Measurements from ENCODE around the gene PNPLA4. TPM values are rescaled to one million over a fixed set of nuclear protein-coding genes. Genes with fewer than 3 reads are reported as not detected.

PNPLA4 gene
- total and polyA plus RNA-seq, 4 donors: 10.1 to 28.3 (median 15.4) TPM

DNA sequence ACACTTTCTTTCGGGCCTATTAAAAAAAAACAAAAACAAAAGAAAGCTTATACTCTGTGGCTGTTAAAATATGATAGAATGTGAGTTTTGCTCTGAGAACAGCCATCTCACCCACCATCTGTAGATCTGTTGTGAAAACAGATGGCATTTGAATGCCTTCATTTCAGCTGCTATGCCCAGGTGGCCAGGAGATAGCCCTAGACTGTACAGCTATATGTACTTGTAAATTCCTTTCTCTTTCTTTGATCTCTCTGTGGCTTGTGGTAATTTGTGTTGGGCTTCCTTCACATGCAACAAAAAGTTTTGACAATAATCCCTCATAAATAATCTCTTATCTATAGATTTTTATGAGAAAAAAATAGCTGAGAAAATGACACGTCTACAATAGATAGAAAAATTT, 38.1 kb downstream of the PNPLA4 start:
- H3K9ac ChIP-seq (ENCODE audit: low read depth in 1 of 2, low read length in 2 of 2): no peak overlapping the region
- H3K4me3 ChIP-seq (ENCODE audit: low read depth in 1 of 3, low read length in 3 of 3): no peak overlapping the region
- no peak for TF ChIP-seq TAF1 (conservative IDR thresholded peaks at IDR 0.05)
- TF ChIP-seq HNF4A (conservative IDR thresholded peaks at IDR 0.05): no peak
- TF ChIP-seq YY1 (IDR thresholded peaks at IDR 0.05): no peak
- TF ChIP-seq, protein P1, sequence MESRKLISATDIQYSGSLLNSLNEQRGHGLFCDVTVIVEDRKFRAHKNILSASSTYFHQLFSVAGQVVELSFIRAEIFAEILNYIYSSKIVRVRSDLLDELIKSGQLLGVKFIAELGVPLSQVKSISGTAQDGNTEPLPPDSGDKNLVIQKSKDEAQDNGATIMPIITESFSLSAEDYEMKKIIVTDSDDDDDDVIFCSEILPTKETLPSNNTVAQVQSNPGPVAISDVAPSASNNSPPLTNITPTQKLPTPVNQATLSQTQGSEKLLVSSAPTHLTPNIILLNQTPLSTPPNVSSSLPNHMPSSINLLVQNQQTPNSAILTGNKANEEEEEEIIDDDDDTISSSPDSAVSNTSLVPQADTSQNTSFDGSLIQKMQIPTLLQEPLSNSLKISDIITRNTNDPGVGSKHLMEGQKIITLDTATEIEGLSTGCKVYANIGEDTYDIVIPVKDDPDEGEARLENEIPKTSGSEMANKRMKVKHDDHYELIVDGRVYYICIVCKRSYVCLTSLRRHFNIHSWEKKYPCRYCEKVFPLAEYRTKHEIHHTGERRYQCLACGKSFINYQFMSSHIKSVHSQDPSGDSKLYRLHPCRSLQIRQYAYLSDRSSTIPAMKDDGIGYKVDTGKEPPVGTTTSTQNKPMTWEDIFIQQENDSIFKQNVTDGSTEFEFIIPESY (IDR thresholded peaks at IDR 0.05): no peak
- TF ChIP-seq FOXA2 (IDR thresholded peaks at IDR 0.05): no peak
- no peak for TF ChIP-seq NR2F2 (IDR thresholded peaks at IDR 0.05)
- no peaks in the 10 kb centered on the region for H3K9me3 ChIP-seq (ENCODE audit: control insufficient read depth in 4 of 4, low read length in 3 of 4)
- 78% methylated on average over 2 of the region's 2 CpGs for WGBS
- no peak overlapping the region for H3K27ac ChIP-seq (ENCODE audit: low read depth in 1 of 2, low read length in 2 of 2)
- DNase-seq (ENCODE audit: low spot score): no peak
- H3K36me3 ChIP-seq (ENCODE audit: control insufficient read depth in 4 of 4, insufficient read depth in 3 of 4, low read depth in 1 of 4, low read length in 3 of 4): no peaks in the 10 kb centered on the region
- no peaks in the 10 kb centered on the region for H3K27me3 ChIP-seq (ENCODE audit: control insufficient read depth in 4 of 4, insufficient read depth in 4 of 4, low read length in 3 of 4)
- H3K4me1 ChIP-seq (ENCODE audit: control insufficient read depth in 4 of 4, insufficient read depth in 4 of 4, low read length in 3 of 4): no peaks in the 10 kb centered on the region

DNA sequence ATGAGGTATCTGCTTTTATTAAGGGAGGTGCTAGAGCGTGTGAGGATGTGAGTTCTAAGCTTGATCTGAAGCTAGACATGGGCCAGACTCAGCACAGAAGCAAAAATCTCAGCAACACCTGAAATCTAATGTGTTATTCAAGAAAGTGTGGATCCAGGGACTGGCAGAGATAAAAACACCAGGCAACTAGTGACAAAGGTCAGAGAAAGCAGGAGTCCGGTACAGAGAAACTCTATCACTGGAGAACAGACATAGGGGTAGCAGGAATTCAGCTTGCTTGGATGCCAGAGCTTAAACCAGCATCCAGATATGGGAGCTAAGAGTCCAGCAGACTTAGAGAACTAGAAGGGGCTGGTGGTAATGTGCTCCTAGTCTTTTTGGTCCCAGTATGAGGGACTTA, 50.3 kb downstream of the PNPLA4 start:
- H3K9ac ChIP-seq (ENCODE audit: low read depth in 1 of 2, low read length in 2 of 2): no peak overlapping the region
- 75% methylated on average over 2 of the region's 2 CpGs for WGBS
- H3K36me3 ChIP-seq (ENCODE audit: control insufficient read depth in 4 of 4, insufficient read depth in 3 of 4, low read depth in 1 of 4, low read length in 3 of 4): no peaks in the 10 kb centered on the region

More for the DNA sequence above, 50.3 kb downstream of the PNPLA4 start:
- no peaks in the 10 kb centered on the region for H3K4me1 ChIP-seq (ENCODE audit: control insufficient read depth in 4 of 4, insufficient read depth in 4 of 4, low read length in 3 of 4)
- H3K27me3 ChIP-seq (ENCODE audit: control insufficient read depth in 4 of 4, insufficient read depth in 4 of 4, low read length in 3 of 4): no peaks in the 10 kb centered on the region
- H3K9me3 ChIP-seq (ENCODE audit: control insufficient read depth in 4 of 4, low read length in 3 of 4): no peaks in the 10 kb centered on the region
- H3K4me3 ChIP-seq (ENCODE audit: low read depth in 1 of 3, low read length in 3 of 3): no peak overlapping the region
- TF ChIP-seq YY1 (IDR thresholded peaks at IDR 0.05): no peak
- TF ChIP-seq HNF4G (IDR thresholded peaks at IDR 0.05): no peak
- TF ChIP-seq, protein P2, sequence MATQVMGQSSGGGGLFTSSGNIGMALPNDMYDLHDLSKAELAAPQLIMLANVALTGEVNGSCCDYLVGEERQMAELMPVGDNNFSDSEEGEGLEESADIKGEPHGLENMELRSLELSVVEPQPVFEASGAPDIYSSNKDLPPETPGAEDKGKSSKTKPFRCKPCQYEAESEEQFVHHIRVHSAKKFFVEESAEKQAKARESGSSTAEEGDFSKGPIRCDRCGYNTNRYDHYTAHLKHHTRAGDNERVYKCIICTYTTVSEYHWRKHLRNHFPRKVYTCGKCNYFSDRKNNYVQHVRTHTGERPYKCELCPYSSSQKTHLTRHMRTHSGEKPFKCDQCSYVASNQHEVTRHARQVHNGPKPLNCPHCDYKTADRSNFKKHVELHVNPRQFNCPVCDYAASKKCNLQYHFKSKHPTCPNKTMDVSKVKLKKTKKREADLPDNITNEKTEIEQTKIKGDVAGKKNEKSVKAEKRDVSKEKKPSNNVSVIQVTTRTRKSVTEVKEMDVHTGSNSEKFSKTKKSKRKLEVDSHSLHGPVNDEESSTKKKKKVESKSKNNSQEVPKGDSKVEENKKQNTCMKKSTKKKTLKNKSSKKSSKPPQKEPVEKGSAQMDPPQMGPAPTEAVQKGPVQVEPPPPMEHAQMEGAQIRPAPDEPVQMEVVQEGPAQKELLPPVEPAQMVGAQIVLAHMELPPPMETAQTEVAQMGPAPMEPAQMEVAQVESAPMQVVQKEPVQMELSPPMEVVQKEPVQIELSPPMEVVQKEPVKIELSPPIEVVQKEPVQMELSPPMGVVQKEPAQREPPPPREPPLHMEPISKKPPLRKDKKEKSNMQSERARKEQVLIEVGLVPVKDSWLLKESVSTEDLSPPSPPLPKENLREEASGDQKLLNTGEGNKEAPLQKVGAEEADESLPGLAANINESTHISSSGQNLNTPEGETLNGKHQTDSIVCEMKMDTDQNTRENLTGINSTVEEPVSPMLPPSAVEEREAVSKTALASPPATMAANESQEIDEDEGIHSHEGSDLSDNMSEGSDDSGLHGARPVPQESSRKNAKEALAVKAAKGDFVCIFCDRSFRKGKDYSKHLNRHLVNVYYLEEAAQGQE (IDR thresholded peaks at IDR 0.05): no peak
- TF ChIP-seq RXRA (IDR thresholded peaks at IDR 0.05): no peak
- TF ChIP-seq FOXA1 (IDR thresholded peaks at IDR 0.05): no peak
- TF ChIP-seq, protein P3, sequence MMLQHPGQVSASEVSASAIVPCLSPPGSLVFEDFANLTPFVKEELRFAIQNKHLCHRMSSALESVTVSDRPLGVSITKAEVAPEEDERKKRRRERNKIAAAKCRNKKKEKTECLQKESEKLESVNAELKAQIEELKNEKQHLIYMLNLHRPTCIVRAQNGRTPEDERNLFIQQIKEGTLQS (IDR thresholded peaks at IDR 0.05): no peak
- no peak for TF ChIP-seq RAD21 (IDR thresholded peaks at IDR 0.05)
- TF ChIP-seq, protein P4, sequence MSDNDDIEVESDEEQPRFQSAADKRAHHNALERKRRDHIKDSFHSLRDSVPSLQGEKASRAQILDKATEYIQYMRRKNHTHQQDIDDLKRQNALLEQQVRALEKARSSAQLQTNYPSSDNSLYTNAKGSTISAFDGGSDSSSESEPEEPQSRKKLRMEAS (IDR thresholded peaks at IDR 0.05): no peak
- TF ChIP-seq GABPA (IDR thresholded peaks at IDR 0.05 in 1 of 2, conservative IDR thresholded peaks at IDR 0.05 in 1 of 2): no peak
- TF ChIP-seq, protein P5, sequence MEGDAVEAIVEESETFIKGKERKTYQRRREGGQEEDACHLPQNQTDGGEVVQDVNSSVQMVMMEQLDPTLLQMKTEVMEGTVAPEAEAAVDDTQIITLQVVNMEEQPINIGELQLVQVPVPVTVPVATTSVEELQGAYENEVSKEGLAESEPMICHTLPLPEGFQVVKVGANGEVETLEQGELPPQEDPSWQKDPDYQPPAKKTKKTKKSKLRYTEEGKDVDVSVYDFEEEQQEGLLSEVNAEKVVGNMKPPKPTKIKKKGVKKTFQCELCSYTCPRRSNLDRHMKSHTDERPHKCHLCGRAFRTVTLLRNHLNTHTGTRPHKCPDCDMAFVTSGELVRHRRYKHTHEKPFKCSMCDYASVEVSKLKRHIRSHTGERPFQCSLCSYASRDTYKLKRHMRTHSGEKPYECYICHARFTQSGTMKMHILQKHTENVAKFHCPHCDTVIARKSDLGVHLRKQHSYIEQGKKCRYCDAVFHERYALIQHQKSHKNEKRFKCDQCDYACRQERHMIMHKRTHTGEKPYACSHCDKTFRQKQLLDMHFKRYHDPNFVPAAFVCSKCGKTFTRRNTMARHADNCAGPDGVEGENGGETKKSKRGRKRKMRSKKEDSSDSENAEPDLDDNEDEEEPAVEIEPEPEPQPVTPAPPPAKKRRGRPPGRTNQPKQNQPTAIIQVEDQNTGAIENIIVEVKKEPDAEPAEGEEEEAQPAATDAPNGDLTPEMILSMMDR (IDR thresholded peaks at IDR 0.05; ENCODE audit: low read depth, low read length, missing input control): no peak
- TF ChIP-seq HNF4A (conservative IDR thresholded peaks at IDR 0.05): no peak
- no peak overlapping the region for H3K27ac ChIP-seq (ENCODE audit: low read depth in 1 of 2, low read length in 2 of 2)
- no peak for DNase-seq (ENCODE audit: low spot score)

Measured in liver (tissue), 9 donors.